Cerebellar cortex (tissue), 1 donor: ENCODE measurements around the gene COL28A1.

Experiments used
- DNase-seq: peaks from one replicate; pipeline ENCODE4 v3.0.0-alpha.2; 2015; ENCODE audit warnings: low spot score

The COL28A1 gene

GRCh38 chr7:7331523-7331922, 204.2 kb downstream of the COL28A1 start:
- no peak for DNase-seq

GRCh38 chr7:7330997-7331396, 204.7 kb downstream of the COL28A1 start:
- peak; percentile 10 for DNase-seq

GRCh38 chr7:7329326-7329725, 206.3 kb downstream of the COL28A1 start:
- DNase-seq: no peak

- DNase-seq: no peak
These were observed 208.2 kb downstream of the COL28A1 start for GRCh38 chr7:7327423-7327822.

- DNase-seq: no peak
These were observed 211.0 kb downstream of the COL28A1 start for GRCh38 chr7:7324698-7325097.

GRCh38 chr7:7323921-7324320, 211.8 kb downstream of the COL28A1 start:
- DNase-seq: no peak

- no peak for DNase-seq
These were observed 212.3 kb downstream of the COL28A1 start for GRCh38 chr7:7323352-7323751.

GRCh38 chr7:7321681-7322080, 214.0 kb downstream of the COL28A1 start:
- DNase-seq: no peak

- no peak for DNase-seq
These were observed 217.1 kb downstream of the COL28A1 start for GRCh38 chr7:7318601-7319000.

- DNase-seq: no peak
These were observed 217.8 kb downstream of the COL28A1 start for GRCh38 chr7:7317850-7318249.

GRCh38 chr7:7315851-7316250, 219.8 kb downstream of the COL28A1 start:
- DNase-seq: no peak

- no peak for DNase-seq
These were observed 223.3 kb downstream of the COL28A1 start for GRCh38 chr7:7312323-7312722.

GRCh38 chr7:7311001-7311400, 224.7 kb downstream of the COL28A1 start:
- DNase-seq: no peak

GRCh38 chr7:7309203-7309602, 226.5 kb downstream of the COL28A1 start:
- no peak for DNase-seq
